H54 (cell line): Measurements from ENCODE around the gene CHCHD3.
"Not testable (repeated sequence)": the region's sequence is repeated elsewhere in the genome, so short reads cannot be mapped to it uniquely, and the experiment has no call there.

Experiments used
- DNase-seq: peaks from one replicate; pipeline ENCODE4 v3.0.0; 2011; ENCODE audit warnings: low spot score, mixed read lengths; ENCODE audit not compliant: insufficient read length
- FAIRE-seq: peaks from 3 replicates; lab custom pipeline; 2011; peaks lifted over from hg19 to GRCh38; lab: Jason Lieb, UNC
- POLR2A ChIP-seq: IDR thresholded peaks from 2 replicates; pipeline ENCODE4 v1.6.1; 2011; ENCODE audit warnings: low read depth, mild to moderate bottlenecking, low read length

The CHCHD3 gene

GRCh38 chr7:132996581-132997242, 85.2 kb downstream of the CHCHD3 start:
- TF ChIP-seq POLR2A = no peak
- DNase-seq (no peak), FAIRE-seq (no peak)

GRCh38 chr7:132993377-132994013, 88.4 kb downstream of the CHCHD3 start:
- FAIRE-seq (no peak), DNase-seq (no peak)
- TF ChIP-seq POLR2A = no peak

- FAIRE-seq = no peak
- no peak for DNase-seq
- no peak for TF ChIP-seq POLR2A
These were observed 90.0 kb downstream of the CHCHD3 start for GRCh38 chr7:132991615-132992587.

- no peak for FAIRE-seq
- no peak for TF ChIP-seq POLR2A
- DNase-seq = no peak
These were observed 93.8 kb downstream of the CHCHD3 start for GRCh38 chr7:132988117-132988516.

GRCh38 chr7:132980402-132980801, 101.5 kb downstream of the CHCHD3 start:
- DNase-seq (no peak), FAIRE-seq (no peak)
- TF ChIP-seq POLR2A = no peak

- DNase-seq = no peak
- no peak for TF ChIP-seq POLR2A
- peak; percentile 20 for FAIRE-seq
These were observed 102.4 kb downstream of the CHCHD3 start for GRCh38 chr7:132979524-132979923.

- no peak for TF ChIP-seq POLR2A
- FAIRE-seq (no peak), DNase-seq (no peak)
These were observed 104.7 kb downstream of the CHCHD3 start for GRCh38 chr7:132977234-132977633.

- TF ChIP-seq POLR2A = no peak
- no peak for DNase-seq
- no peak for FAIRE-seq
These were observed 109.1 kb downstream of the CHCHD3 start for GRCh38 chr7:132972745-132973144.

- TF ChIP-seq POLR2A = no peak
- FAIRE-seq (no peak), DNase-seq (no peak)
These were observed 111.6 kb downstream of the CHCHD3 start for GRCh38 chr7:132970257-132970656.

- no peak for FAIRE-seq
- DNase-seq = no peak
- TF ChIP-seq POLR2A = no peak
These were observed 112.4 kb downstream of the CHCHD3 start for GRCh38 chr7:132969520-132969919.

GRCh38 chr7:132967470-132967848, 114.4 kb downstream of the CHCHD3 start:
- DNase-seq, FAIRE-seq: not testable (repeated sequence)

- no peak for FAIRE-seq
- no peak for TF ChIP-seq POLR2A
- no peak for DNase-seq
These were observed 115.0 kb downstream of the CHCHD3 start for GRCh38 chr7:132966754-132967469.

GRCh38 chr7:132965951-132966350, 115.9 kb downstream of the CHCHD3 start:
- FAIRE-seq (no peak), DNase-seq (no peak)
- no peak for TF ChIP-seq POLR2A
